D721Med (cell line): ENCODE data around the gene CDH13.

Source experiments
- DNase-seq: peaks from one replicate; pipeline ENCODE4 v3.0.0; 2011; ENCODE audit warnings: low spot score; ENCODE audit not compliant: insufficient read length
- FAIRE-seq: peaks from 2 replicates; lab custom pipeline; 2011; peaks lifted over from hg19 to GRCh38; lab: Jason Lieb, UNC
- TF ChIP-seq, protein P1 (sequence below): IDR thresholded peaks from 2 replicates; pipeline ENCODE4 v1.5.1; 2012; ENCODE audit warnings: mild to moderate bottlenecking, control low read depth; ENCODE audit not compliant: insufficient read depth; ENCODE audit errors: missing control alignments

CDH13 gene

DNA sequence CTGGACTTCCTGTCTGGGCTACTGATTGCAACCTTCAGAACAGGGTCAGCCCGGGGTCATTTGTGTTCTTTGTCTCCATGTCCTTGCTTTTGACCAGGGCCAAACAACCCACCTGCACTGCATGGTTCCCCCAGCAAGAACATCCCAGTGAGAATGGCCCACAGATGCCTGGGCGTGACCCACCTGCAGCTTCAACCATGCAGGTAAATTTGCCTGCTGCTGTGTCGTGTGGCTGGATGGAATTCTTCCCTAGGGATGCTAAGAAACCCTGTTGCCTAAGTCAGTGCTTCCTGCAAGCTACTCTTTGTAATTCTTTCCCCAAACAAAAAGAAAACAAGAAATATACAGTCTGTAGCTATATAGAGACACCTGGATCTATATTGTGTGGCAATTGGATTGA is 12.5 kb downstream of the CDH13 start:
- DNase-seq (no peak), FAIRE-seq (no peak)
- TF ChIP-seq, protein P1, sequence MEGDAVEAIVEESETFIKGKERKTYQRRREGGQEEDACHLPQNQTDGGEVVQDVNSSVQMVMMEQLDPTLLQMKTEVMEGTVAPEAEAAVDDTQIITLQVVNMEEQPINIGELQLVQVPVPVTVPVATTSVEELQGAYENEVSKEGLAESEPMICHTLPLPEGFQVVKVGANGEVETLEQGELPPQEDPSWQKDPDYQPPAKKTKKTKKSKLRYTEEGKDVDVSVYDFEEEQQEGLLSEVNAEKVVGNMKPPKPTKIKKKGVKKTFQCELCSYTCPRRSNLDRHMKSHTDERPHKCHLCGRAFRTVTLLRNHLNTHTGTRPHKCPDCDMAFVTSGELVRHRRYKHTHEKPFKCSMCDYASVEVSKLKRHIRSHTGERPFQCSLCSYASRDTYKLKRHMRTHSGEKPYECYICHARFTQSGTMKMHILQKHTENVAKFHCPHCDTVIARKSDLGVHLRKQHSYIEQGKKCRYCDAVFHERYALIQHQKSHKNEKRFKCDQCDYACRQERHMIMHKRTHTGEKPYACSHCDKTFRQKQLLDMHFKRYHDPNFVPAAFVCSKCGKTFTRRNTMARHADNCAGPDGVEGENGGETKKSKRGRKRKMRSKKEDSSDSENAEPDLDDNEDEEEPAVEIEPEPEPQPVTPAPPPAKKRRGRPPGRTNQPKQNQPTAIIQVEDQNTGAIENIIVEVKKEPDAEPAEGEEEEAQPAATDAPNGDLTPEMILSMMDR: no peak

DNA sequence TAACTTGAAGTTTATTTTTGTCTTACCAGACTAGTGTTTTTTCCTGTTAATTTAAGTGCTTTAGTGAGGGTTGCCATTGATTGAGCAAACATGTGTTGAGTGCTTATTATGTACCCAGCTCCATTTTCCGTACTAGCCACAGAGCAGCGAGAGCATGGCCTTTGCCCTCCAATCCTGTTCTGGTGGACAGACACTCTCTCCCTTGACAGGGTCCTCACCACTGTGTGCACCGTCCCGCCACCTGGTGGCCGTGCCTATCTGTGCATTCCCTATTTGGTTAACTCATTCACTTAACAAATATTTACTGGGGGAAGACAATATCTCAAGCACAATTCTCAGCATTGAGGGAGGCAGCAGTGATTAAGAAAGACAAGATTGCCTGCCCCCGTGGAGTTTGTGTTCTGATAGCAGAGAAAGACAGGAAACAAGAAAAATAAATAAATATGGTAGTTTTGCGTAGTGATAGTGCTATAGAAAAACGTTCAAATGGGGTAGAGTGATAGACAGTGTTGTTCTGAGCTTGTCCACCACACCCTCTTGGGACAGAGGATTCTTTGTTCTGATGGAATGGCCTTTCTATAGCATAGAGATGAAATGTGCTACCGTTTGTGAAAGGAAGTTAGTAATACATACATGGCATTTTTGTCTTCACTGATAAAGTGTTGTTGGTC is 13.0 kb downstream of the CDH13 start:
- DNase-seq (no peak), FAIRE-seq (no peak)
- TF ChIP-seq, protein P1: peak; percentile 88

DNA sequence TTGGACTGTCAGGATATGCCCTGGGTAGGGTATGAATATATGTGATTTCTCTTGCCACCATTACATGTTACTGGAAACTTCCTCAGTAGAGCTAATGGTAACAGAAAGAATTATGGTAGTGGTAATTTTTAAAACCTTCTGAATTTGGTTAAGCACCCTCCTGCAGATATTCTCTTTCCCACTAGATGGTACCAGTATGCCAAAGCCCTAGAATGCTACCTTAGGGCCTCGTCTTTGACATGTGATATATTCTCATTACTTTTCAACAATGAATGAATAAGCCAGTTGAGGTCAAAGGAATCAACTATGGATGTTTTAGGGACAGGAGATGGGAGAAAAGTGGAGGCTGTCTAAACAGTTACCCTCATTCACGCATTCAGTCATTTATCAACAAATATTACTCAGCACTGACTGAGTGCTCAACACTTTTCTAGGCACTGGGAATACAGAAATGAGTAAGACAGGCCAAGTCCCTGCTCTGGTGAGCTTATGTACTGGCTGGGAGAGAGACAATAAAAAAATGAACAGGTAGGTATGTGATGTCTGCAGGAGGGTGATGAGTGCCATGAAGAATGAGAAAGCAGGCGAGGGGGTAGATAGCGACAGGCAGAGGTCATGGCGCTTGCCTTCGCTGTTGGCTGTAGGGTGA is 14.7 kb downstream of the CDH13 start:
- FAIRE-seq (no peak), DNase-seq (no peak)
- TF ChIP-seq, protein P1: no peak

DNA sequence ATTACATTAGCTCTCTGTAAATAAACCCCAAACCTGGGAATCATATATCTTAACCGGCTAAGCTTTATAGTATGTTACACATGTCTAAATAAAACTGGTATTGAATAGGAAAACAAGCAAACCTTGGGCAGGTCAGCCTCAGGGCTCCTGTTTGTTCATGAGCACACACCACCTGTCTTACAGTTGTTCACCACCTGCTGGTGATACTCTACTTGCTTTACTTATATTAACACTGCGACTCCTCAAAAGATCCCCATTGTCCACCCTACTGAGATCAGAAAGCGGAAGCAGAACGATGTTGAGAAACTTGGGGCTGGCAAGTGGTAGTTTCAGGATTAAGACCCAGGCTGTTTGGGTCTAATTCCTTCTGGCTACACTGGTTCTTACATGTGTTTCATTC is 16.4 kb downstream of the CDH13 start:
- no peak for FAIRE-seq
- TF ChIP-seq, protein P1: no peak
- no peak for DNase-seq

DNA sequence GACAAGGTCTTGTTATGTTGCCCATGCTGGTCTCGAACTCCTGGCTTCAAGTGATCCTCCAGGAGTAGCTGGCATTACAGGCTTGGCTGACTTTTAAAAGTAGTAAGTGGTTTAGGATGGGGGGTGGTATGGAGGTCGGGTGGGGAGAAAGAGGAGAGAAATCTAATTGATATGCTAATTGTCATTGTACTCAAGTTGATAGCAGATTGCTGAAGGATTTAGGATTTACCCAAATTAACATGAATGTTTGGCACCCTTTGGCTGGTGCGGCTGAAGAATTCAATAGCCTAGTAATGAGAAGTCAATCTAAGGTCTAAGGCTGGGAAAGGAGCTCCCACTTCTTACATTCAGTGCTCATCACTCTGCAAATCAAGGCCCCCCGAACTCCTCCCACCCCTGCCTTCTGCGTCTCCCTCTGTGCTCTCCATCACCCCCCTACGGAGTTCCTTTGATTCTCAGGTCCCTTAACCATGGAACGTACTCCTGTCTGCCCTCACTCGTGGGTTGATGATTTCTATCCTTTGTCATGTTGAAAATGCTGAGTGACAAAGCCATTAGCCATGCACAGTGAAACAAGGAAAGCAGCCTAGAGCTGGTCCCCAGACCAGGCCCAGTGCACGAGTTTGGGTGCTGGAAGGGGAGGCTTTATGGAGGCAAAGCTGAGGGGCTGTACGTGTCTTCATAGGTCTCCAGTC is 17.3 kb downstream of the CDH13 start:
- TF ChIP-seq, protein P1: no peak
- DNase-seq: no peak
- no peak for FAIRE-seq

DNA sequence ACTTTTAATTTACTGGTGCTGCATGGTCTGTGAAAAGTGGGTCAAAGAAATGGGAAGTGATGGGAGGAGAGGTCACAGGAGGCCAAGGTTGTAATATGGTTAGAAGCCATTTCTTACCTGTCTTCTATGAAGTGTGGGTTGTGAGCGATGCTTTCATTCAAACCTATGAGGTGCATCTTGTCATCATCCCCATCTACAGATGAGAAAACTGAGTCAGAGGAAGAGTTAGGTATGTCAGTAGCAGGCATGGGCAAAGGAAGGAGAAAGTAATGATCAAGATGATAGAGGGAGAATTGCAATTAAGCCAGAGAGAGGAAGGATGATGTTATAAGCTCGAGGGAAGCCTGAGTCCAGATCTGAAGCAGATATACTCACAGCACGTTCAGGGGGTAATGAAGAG is 19.7 kb downstream of the CDH13 start:
- TF ChIP-seq, protein P1: no peak
- no peak for DNase-seq
- FAIRE-seq: no peak

DNA sequence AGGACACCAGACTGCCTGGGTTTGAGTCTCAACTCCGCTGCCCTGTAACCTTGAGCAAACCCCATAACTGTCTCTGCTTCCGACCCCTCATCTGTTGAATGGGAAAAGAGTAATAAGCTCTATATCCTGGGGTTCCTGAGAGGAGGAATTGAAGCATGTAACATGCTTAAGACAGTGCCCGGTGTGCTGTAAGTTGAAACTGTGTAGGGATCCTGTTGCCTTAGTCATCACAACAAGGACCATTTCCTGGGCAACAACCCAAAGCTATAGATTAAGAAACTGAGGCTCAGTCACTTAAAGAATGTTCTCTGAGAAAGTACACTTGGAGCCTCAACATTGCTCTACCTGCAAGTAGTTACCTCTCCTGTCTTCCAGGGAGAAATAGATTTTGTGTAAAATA is 23.0 kb downstream of the CDH13 start:
- TF ChIP-seq, protein P1: no peak
- DNase-seq: no peak
- FAIRE-seq: no peak
